SU-DHL-6 (cell line): ENCODE data around the gene EVI5L.

Experiments used
- H2AFZ ChIP-seq: fragments of 200-600 bp; sonication (generic); 2 replicates; pipeline ENCODE4 v1.6.1; 2014; ENCODE audit warnings: low read depth, mild to moderate bottlenecking, moderate library complexity, mixed read lengths, antibody characterized with exemption, low read length; ENCODE audit not compliant: severe bottlenecking
- H3F3A ChIP-seq: fragments of 200-600 bp; shearing (Covaris generic); 2 replicates; pipeline ENCODE4 v1.6.0; 2016; ENCODE audit warnings: antibody characterized with exemption, mild to moderate bottlenecking; ENCODE audit not compliant: insufficient read depth
- H3K27ac ChIP-seq: fragments of 200-600 bp; sonication (generic); 2 replicates; pipeline ENCODE4 v1.5.1; 2016; ENCODE audit warnings: low read depth, mild to moderate bottlenecking, low read length, moderate library complexity, mixed read lengths
- H3K27me3 ChIP-seq: fragments of 200-600 bp; sonication (generic), shearing (Covaris generic); 2 replicates; pipeline ENCODE4 v1.6.0; 2014; ENCODE audit warnings: mild to moderate bottlenecking, low read length
- H3K36me3 ChIP-seq: fragments of 200-600 bp; sonication (generic); 2 replicates; pipeline ENCODE4 v1.6.1; 2014; ENCODE audit warnings: mild to moderate bottlenecking, low read length, mixed read lengths
- H3K4me2 ChIP-seq: fragments of 300-600, 200-600 bp; shearing (Covaris generic), sonication (generic); 2 replicates; pipeline ENCODE4 v1.6.0; 2014; ENCODE audit warnings: low read length, low read depth, mild to moderate bottlenecking; ENCODE audit not compliant: poor library complexity, severe bottlenecking
- H3K4me3 ChIP-seq: fragments of 200-600 bp; sonication (generic); 2 replicates; pipeline ENCODE4 v1.5.1; 2014; ENCODE audit warnings: antibody characterized with exemption, low read length, mild to moderate bottlenecking, mixed read lengths; ENCODE audit not compliant: insufficient read depth, poor library complexity, severe bottlenecking
- H3K79me2 ChIP-seq: fragments of 200-600 bp; sonication (generic); 2 replicates; pipeline ENCODE4 v1.6.1; 2014; ENCODE audit warnings: mild to moderate bottlenecking, low read length, moderate library complexity; ENCODE audit not compliant: insufficient read depth
- H3K9ac ChIP-seq: fragments of 200-600 bp; sonication (generic); 2 replicates; pipeline ENCODE4 v1.7.0; 2014; ENCODE audit warnings: mild to moderate bottlenecking, low read length
- H3K9me2 ChIP-seq: fragments of 200-600 bp; sonication (generic); replicated peaks from 2 replicates; pipeline ENCODE4 v1.6.1; 2014; ENCODE audit warnings: low read length; ENCODE audit not compliant: insufficient read depth
- H3K9me3 ChIP-seq: fragments of 200-600 bp; sonication (generic); 2 replicates; pipeline ENCODE4 v1.6.1; 2014; ENCODE audit warnings: low read length, mixed read lengths; ENCODE audit not compliant: insufficient read depth
- H4K20me1 ChIP-seq: fragments of 200-600 bp; sonication (generic); 2 replicates; pipeline ENCODE4 v1.6.1; 2014; ENCODE audit warnings: low read depth, mild to moderate bottlenecking, antibody characterized with exemption, low read length, moderate library complexity, mixed read lengths
- EZH2phosphoT487 ChIP-seq: fragments of 200-600 bp; sonication (generic), shearing (Covaris generic); conservative IDR thresholded peaks from 2 replicates; pipeline ENCODE4 v1.6.1; 2018; ENCODE audit warnings: mild to moderate bottlenecking, antibody characterized with exemption, low read length, moderate library complexity, mixed read lengths
- TF ChIP-seq, protein P1 (sequence below): fragments of 200-600 bp; sonication (generic); IDR thresholded peaks from one replicate; pipeline ENCODE4 v1.5.1; 2017; ENCODE audit warnings: antibody characterized with exemption, mild to moderate bottlenecking, low read length, moderate library complexity; ENCODE audit not compliant: insufficient read depth, poor library complexity, severe bottlenecking

Gene EVI5L

DNA sequence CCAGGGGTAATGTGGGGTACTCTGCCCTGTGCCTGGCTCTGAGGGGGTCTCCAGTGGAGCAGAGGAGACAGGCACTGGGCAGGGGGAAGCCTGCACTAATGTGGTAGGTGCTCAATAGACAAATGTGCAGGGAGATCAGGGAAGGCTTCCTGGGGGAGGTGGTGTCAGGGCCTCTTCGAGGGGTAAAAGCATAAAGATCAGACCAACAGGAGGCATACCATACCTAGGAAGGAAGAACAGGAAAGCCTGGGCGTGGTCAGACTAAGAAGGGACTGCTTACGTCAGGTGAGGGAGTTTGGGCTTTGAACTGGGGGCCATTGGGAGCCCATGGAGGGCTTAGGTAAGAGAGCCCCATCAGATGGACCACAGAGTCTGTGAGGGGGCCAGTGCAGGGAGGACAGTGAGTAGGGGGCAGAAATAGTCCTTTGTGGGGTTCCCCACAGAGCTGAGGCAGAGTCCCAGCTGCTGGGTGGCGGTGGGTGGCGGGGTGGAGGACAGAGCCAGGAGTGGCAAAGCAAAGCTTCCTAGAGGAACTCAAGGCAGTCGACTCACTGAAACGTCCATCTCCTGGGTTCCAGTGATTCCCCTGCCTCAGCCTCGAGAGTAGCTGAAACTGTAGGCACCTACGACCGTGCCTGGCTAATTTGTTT is 35.4 kb downstream of the EVI5L start:
- H3K9me3 ChIP-seq = no peaks in the 10 kb centered on the region
- no peaks in the 10 kb centered on the region for H3K9me2 ChIP-seq
- no peaks in the 10 kb centered on the region for H3F3A ChIP-seq
- H3K27me3 ChIP-seq = no peaks in the 10 kb centered on the region
- H4K20me1 ChIP-seq = no peaks in the 10 kb centered on the region
- no peak overlapping the region for H3K9ac ChIP-seq
- no peak overlapping the region for H3K27ac ChIP-seq
- no peak overlapping the region for H3K4me2 ChIP-seq
- H2AFZ ChIP-seq = no peak overlapping the region
- H3K4me3 ChIP-seq = no peak overlapping the region
- no peaks in the 10 kb centered on the region for H3K36me3 ChIP-seq
- TF ChIP-seq, protein P1, sequence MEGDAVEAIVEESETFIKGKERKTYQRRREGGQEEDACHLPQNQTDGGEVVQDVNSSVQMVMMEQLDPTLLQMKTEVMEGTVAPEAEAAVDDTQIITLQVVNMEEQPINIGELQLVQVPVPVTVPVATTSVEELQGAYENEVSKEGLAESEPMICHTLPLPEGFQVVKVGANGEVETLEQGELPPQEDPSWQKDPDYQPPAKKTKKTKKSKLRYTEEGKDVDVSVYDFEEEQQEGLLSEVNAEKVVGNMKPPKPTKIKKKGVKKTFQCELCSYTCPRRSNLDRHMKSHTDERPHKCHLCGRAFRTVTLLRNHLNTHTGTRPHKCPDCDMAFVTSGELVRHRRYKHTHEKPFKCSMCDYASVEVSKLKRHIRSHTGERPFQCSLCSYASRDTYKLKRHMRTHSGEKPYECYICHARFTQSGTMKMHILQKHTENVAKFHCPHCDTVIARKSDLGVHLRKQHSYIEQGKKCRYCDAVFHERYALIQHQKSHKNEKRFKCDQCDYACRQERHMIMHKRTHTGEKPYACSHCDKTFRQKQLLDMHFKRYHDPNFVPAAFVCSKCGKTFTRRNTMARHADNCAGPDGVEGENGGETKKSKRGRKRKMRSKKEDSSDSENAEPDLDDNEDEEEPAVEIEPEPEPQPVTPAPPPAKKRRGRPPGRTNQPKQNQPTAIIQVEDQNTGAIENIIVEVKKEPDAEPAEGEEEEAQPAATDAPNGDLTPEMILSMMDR = no peak
- no peak for TF ChIP-seq EZH2phosphoT487
- H3K79me2 ChIP-seq = no peaks in the 10 kb centered on the region

DNA sequence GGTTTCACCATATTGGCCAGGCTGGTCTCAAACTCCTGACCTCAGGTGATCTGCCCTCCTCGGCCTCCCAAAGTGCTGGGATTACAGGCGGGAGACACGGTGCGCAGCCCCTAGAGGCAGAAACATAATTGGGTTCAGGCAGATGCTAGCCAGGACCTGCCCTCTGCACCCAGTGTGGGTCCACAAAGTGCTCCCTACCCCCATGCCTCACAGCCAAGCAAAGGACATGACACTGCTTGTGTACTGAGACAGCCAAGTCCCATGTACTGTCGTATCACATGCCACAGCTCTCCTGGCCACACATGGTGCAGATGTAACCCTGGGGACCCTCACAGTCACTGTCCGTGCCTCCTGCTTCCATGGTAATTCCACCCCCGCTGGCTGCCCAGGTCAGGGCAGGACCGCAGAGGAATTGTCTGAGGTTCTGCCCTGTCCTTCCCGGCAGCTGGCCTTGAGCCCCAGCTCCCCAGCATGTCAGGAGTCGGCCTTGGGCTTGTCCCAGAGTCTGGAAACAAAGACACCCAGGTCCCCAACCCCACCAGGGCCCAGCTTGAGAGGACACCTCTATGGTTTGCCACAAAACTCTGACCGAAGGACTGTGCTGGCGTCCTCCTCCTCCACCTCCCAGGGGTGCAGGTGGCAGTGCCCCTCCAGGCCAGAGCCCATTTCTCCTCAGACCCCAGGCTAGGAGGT is 36.5 kb downstream of the EVI5L start:
- Histone ChIP-seq H4K20me1 (no peaks in the 10 kb centered on the region), H3K9me3 (no peaks in the 10 kb centered on the region), H3K9ac (no peak overlapping the region), H3K4me2 (no peak overlapping the region), H3K27ac (no peak overlapping the region), H3K27me3 (no peaks in the 10 kb centered on the region), H3K9me2 (no peaks in the 10 kb centered on the region), H3K36me3 (no peaks in the 10 kb centered on the region), H3K79me2 (no peaks in the 10 kb centered on the region), H3F3A (peaks cover 9% of the 10 kb centered on the region), H2AFZ (no peak overlapping the region), H3K4me3 (no peak overlapping the region)
- TF ChIP-seq EZH2phosphoT487 = no peak

DNA sequence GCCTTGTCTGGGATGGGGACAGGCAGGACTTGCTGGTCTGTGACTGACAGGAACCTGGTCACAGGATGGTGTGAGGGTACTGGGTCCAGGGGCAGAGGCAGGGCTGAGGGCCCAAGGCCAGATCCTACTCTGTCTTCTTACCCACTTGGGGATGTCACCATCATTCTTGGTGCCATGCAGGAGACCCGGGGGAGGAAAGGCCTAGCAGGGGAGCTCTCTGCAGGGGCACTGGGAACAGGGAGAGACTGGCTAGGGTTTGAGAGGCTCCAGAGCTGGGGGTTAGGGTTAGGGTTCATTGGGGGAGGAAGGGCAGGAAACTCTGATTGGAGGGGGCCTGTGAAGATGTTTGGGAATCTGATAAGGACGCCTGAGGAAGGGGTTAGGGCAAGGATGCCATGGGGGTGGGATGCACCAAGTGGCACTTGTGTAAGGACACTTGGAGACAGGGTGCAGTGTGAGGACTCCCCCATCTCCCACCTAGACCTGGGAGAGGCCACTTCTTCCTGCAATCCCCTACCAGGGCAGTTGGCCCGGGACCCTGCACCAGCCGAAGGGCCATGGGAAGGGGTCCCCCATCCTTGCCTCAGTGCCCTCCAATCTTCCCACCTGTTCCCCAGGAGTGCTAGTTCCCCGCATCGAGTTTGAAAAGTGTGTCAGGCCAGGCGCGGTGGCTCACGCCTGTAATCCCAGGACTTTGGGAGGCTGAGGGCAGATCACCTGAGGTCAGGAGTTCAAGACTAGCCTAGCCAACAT is 37.2 kb downstream of the EVI5L start:
- Histone ChIP-seq H3K27ac (no peak overlapping the region), H3K9me3 (no peaks in the 10 kb centered on the region), H3F3A (peaks cover 11% of the 10 kb centered on the region), H3K9ac (no peak overlapping the region), H2AFZ (no peak overlapping the region), H3K79me2 (no peaks in the 10 kb centered on the region), H3K36me3 (no peaks in the 10 kb centered on the region), H3K27me3 (no peaks in the 10 kb centered on the region), H4K20me1 (no peaks in the 10 kb centered on the region), H3K4me3 (no peak overlapping the region), H3K4me2 (no peak overlapping the region), H3K9me2 (no peaks in the 10 kb centered on the region)
- TF ChIP-seq EZH2phosphoT487 = no peak
- TF ChIP-seq, protein P1 = no peak
